Measurements from ENCODE around the gene VARS2.
"Not testable (repeated sequence)": the region's sequence is repeated elsewhere in the genome, so short reads cannot be mapped to it uniquely, and the experiment has no call there.

The VARS2 gene

GRCh38 chr6:30914076-30914853 is at the start of gene VARS2:
TSS of gene VARS2 (plus strand) at chr6:30914238. CDS start at chr6:30914837, 599 bp downstream.
- DNase-seq: peak; percentile 75 to 83

GRCh38 chr6:30864325-30864724 is 49.7 kb upstream of the VARS2 start:
- DNase-seq: no peak

GRCh38 chr6:30869241-30869749 is 44.7 kb upstream of the VARS2 start:
- DNase-seq: not testable (repeated sequence)

GRCh38 chr6:30870546-30870945 is 43.5 kb upstream of the VARS2 start:
- no peak for DNase-seq

DNA sequence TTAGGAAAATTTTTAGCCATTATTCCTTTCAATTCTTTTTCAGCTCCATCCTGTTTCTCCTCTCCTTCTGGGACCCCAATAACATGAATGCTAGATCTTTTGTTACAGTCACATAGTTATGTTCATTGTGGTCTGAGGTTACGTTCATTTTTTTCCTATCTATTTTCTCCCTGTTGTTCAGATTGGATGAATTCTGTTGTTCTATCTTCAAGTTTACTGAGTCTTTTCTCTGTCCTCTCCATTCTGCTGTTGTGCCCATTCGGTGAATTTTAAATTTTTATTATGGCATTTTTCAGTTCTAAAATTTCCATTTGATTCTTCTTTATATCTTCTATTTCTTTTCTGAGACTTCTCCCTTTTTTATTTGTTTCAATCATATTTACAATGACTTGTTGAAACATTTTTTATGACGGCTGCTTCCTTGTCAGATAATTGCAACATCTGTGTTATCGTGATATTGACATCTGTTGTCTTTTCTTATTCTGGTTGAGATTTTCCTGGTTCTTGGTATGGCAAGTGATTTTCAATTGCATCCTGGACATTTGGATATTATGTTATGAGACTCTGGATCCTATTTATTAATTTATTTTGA is 42.4 kb upstream of the VARS2 start:
- no peak for DNase-seq

GRCh38 chr6:30873137-30873640 is 40.8 kb upstream of the VARS2 start:
- no peak for DNase-seq

- DNase-seq: not testable (repeated sequence)
Observed at GRCh38 chr6:30873795-30874194, 40.2 kb upstream of the VARS2 start.

DNA sequence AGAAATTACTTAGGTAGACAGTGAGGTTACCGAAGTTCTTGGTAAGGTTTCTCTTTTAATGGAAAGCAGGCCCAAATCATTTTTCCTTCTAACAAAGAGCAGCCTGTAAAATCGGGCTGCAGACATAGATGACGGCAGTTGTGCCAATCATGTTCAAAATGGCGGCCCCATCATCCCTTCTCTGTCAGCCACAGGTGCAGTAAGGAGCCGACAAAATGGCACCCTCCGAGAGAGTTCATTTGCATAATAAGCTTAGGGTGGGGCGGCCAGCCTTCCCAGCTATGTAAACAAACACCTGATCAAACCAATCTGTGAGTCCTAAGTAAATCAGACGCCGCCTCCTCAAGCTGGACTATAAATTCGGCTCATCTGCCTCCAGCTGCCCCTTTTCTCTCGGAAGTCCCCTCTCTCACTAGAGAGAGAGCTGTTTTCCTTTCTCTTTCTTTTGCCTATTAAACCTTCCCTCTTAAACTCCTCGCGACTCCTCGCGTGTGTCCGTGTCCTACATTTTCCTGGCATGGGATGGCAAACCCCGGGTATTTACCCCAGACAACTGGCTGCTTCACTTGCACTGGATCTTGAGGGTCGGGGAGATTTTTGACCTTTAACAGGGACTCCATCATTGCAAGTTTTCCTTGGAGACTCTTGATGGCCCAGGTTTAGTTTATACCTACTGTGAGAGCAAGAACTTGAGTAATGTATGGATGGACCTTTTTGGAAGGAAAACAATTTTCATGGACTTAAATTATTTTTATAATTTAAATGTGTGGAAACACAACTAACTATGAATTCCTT is 38.6 kb upstream of the VARS2 start:
- DNase-seq: peak; percentile 16 to 38

DNA sequence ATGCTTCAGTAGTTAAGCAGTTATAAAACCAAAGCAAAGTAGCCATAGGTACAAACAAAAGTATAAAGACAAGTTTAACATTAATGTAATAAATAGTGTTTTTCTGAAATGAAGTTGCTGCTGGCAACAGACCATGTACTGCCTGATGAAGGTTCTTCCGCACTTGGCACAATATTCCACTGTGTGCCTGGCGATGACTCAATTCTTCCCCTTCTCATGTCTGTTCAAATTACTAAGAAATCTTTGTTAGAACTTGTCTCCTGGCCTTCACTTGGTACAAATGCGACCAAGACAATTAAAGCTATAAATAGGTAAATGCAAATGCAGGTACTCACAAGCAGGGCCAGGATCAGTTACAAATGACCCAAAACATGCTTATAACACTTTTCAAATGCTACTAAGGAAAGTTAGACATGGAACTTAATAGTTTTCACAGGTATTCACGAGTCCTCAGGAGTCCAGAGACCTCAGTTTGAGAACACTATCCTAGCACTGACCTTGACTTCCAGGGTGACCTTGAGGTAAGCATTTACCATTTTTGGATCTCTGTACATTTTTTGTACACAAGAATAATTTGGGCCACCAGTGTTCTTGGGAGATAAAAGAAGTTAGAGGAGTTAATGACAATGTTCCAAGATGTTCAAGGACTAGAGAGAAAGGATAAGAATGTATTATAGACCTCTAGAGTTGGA is 37.9 kb upstream of the VARS2 start:
- no peak for DNase-seq

DNA sequence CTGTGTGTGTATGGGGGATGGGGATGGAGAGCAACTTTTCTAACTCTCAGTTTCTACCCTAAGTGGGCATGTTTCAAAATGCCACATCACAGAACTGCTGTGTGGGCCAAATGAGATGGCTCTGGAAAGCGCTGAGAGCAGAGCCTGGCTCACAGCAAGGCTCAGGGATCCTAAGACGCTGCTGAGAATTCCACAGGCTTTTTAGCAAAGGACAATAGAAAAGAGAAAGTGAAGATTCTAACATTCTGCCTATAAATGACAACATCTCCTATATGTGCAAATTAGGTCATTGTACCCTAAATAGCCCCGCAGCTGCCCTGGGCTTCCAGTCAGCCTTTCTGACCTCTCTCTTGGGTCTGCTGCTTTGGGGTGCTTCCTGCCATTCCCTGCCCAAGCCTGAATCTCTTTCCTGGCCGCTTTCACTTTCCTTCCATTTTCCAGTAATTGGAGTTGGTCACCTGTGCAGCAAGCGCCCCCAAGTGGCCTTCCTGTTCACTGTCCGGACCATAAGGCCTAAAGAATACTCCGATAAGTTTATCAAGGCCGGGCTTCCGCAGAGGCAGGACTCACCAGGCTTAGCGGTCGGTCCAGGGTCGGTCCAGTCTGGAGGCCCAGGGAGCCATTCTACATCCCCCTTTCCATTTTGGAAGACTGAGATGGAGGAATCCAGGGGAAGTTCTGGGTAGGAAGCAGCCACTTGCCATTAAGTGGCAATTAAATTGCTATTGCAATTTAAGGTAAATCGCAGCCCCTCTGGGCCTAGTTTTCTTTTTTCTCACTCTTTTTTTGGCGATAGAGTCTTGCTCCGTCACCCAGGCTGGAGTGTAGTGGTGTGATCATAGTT is 36.4 kb upstream of the VARS2 start:
- peak; percentile 74 to 82 for DNase-seq

DNA sequence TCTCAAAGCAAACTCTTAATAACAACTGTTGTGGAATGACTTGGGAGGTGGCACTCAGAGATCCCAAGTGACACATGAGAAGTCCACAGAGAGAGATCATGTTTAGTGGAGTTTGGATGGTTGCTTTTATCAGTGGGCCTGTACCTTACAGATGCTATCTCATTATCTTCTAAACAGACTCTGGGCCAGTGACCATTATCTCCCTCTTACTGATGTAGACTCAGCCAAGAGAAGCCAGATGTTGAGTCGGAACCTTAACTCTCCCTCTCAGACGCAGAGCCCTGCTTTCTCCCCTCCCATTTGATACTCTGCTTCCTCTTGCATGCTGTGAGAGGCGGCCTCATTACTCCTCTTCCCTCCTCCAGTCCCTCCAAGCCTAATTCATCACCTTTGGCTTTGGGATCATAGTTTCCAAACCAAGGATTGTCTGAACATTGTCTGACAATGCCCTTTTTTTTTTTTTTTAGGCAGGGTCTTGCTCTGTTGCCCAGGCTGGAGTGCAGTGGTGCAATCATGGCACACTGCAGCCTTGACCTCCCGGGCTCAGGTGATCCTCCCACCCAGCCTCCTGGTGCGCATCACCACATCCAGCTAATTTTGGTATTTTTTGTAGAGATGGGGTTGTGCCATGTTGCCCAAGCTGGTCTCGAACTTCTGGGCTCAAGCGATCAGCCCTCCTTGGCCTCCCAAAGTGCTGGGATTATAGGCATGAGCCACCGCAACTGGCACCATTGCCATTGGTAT is 34.2 kb upstream of the VARS2 start:
- no peak for DNase-seq

GRCh38 chr6:30880698-30881252 is 33.3 kb upstream of the VARS2 start:
- DNase-seq: no peak

GRCh38 chr6:30881392-30882203 is 32.4 kb upstream of the VARS2 start:
- DNase-seq: no peak

GRCh38 chr6:30882204-30882758 is 31.8 kb upstream of the VARS2 start:
- no peak for DNase-seq

DNA sequence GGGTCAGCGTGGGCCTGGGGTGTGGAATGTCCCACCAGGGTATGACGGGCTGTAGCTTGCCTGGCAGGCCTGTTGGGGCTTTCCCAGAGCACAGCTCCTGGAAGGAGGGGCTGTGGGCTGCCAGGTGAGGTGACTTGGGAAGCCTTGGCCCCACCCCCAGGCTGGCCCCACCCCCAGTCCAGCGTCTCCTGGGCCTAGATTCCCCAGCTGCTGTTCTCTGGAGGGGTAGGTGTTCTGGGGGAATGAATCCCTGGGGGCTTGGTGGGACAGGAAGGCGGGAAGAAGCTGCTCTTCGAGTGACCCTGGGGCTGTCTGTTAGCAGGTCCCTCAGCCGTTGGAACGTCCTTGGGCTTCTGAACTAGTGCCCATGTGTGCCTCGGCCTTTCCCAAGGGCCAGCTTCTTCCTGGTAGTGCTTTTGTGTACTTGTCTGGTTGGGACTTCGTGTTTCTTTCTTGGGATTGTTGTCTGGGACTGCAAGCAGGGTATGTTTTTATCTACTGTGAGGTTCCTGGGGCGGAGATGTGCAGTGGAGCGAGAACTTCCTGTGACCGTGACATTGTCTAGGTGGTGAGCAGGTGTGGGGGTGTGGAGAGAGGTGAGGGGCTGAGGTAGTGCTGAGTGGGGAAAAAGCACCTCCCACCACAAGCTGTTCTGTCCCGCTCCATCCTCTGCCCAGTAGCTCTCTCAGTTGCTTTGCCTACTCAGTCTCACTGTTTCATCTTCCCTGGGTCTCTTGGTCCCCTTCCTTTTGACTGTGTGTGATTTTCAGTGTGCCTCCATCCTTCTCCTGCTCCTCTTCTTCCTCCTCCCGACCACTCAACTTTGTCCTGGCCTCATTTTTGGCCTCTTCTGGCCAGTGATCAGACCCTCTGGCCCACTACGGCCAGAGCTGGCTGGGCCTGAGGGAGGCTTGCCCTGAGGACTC is 31.0 kb upstream of the VARS2 start:
- DNase-seq: peak; percentile 1 to 6

DNA sequence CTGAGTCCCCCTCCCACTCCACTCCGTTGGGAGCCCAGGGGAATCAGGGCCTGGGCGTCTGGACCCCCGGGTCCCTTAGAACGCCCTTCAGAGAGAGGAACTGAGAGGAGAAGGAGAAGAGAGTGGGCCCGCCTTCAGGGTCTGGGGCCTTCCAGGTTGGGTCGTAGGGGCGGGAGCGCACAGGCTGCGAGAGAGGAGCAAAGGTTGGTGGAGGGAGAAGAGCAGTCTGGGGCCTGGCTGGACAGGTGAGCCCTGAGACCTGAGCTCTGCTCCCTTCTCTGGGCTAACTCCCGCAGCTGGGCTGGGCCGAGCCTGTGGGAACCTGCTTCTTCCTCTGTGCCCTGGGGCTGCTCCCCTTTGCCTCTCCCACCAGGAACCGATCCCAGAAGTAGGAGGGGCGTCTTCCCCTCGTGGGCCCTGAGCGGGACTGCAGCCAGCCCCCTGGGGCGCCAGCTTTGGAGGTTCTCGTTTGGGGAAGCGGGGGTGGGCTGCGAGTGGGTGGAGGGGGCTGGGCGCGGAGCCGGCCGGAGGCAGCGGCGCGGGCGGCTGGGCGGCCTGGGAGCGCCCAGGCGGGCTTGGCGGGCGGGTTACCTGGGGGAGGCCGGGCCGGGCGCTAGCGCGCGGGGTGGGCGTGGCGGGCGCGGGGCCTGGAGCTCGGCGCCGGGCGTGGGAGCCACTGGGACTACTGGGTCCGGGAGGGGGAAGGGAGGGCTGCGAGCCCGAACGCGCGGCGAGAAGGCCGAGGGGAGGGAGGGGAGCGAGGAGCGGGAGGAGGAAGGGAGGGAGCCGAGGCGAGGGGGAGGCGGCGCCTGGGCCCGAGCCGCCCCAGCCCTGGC is 30.1 kb upstream of the VARS2 start, which contains the start of gene DDR1:
Gene DDR1, plus strand, starts transcription at position 835 of the 836 bp plus-strand sequence. CDS start 4,211 bp downstream, outside the sequence.
- peak; percentile 48 to 56 for DNase-seq
